ENCODE measurements around the gene SEMA3A.

DNA sequence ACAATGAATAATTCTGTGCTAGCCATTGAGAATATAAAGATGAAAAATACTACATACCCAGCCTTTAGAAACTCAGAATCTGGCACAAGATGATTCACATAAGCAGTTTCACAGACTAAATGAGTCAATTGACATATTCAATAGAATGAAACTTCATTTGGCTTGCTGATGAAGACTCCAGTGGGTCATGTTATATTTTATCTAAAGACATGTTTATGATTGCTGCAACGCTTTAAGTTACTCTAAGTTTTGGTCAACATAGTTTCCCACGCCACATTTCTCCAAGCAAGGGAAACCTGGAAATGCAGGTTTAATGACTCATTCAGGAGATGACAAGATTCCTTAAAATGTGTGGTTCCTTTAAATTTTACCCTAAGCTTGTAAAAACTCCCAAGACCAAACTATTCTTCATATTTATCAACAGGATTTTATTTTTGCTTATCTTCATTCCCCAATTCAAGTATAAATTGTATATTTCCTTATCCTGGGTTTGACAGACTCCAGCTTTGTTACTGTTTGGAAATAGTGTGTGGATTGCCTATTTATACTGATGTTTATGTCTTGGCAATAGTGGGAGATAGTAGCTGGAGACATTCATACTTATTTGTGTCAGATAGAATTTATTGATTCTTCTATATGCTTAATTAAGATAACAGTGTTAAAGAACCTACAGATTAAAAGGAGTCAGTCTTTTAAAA is 6.6 kb downstream of the SEMA3A start:
- TF ChIP-seq, protein P1, sequence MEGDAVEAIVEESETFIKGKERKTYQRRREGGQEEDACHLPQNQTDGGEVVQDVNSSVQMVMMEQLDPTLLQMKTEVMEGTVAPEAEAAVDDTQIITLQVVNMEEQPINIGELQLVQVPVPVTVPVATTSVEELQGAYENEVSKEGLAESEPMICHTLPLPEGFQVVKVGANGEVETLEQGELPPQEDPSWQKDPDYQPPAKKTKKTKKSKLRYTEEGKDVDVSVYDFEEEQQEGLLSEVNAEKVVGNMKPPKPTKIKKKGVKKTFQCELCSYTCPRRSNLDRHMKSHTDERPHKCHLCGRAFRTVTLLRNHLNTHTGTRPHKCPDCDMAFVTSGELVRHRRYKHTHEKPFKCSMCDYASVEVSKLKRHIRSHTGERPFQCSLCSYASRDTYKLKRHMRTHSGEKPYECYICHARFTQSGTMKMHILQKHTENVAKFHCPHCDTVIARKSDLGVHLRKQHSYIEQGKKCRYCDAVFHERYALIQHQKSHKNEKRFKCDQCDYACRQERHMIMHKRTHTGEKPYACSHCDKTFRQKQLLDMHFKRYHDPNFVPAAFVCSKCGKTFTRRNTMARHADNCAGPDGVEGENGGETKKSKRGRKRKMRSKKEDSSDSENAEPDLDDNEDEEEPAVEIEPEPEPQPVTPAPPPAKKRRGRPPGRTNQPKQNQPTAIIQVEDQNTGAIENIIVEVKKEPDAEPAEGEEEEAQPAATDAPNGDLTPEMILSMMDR (conservative IDR thresholded peaks at IDR 0.05): no peak
- no peak for TF ChIP-seq EZH2 (IDR thresholded peaks at IDR 0.05; ENCODE audit: low read depth)

All from PC-9 (cell line).